HG03457 (cell line): Measurements from ENCODE around the gene FLVCR2.

Experiments
- ATAC-seq: cut with Tn5 transposase; IDR thresholded peaks from one replicate; pipeline ENCODE4 v1.9.1; 2021; ENCODE audit warnings: moderate number of reproducible peaks; ENCODE audit not compliant: unreplicated experiment

Gene FLVCR2

DNA sequence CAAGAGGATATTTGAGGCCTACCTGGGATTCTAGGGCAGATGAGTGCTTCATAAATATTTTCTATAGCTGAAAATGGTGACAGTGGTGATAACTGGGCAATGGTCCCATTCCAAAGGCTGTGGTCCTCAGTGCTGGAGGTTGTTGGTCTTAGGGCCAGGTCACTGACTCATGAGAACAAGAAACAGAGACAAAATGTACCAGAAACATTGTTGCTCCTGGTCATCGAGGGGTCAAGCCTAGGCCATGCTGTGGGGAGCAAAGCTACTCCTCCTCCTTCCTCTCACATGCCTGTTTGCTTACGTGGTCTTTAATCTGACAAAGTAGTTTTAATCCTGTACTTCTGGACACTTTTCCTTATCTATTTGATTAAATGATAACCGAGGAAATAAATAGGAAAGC is 48.4 kb downstream of the FLVCR2 start:
- ATAC-seq: no peak

DNA sequence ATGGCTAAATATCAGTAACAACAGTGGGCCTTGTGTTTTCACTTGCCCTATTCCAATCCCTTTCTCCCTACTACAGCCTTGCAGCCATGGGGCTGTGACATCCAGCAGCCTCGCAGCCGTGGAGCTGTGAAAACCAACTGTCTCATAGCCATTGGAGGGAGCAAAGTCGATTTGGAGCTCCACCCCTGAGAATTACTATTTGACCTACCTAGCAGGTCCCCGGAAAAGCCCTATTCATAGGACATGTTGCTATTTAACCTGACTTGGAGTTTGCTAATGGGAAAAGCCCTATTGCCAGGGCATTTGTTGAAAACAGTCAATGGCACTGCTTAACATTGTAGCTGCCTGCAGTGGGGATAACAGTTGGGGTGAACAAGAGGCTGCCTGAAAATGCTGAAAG is 49.0 kb downstream of the FLVCR2 start:
- no peak for ATAC-seq

DNA sequence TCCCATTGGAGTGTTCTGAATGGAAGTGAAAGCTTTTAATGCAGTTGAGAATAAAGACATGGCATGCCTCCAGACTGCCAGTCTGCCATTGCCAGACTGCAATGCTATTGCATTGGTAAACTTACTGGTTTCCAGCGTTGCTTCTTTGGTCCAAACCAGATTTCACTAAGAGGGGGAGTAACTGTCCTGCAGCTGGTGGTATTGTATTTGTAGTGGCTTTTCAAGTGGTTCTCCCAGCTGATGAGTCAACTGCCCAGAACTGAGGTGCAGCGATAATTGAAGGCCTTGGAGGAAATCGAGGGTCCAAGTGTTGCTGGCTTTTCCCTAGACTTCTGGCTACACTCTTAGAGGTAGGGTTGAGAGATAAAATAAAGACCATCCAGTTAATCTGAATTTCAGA is 50.4 kb downstream of the FLVCR2 start:
- ATAC-seq: no peak

DNA sequence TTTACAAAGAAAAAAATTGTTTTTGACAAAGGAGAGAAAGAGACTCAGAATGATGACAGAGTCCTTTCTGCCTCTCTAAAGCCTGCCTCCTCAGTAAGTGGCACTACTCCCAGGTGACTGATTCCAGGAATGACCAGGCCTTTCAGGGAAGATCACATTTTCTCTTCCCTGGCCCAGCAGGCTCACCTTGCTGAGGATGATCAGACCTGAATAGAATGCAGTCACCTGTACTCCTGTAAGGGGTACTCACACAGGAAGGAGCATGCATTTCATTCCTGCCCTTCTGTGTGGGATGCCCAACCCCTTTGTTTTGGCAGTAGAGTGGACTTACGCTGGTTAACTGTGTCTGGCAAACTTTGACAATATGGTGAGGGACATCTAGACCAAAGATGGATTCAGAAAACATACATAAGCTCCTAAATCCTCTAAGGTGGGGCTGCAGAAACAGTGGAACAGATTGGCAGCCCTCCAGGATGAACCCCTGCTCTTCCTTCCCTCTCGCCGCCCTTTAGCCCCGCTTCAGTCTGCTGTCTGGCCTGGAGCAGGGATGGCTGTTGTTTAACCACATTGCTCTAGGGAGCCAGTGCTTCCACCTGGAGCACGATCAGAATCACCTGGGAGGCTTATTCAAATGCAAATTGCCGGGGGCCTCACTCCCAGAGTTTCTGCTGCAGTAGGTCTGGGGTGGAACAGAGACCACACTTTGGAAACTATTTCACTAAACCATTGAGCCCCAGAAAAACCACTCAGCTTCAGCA is 52.5 kb downstream of the FLVCR2 start:
- no peak for ATAC-seq

DNA sequence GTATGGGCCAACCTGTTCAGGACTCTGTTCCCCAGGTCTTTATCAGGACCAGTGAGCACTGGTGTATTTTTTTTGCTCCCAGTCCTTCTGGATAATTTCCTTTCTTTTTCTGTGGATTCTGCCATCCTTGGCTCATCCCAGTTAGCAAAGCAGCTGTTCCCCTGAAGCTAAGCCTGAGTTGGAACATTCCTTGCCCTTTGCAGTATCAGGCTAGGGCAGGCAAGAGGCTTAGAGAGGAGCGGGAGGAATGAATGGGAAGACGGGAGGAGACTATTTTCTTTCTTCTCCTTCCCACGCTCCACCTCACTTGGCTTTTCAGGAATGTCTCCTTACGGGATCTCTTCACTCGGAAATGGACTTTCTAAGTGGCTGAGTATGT is 53.0 kb downstream of the FLVCR2 start:
- ATAC-seq: no peak

DNA sequence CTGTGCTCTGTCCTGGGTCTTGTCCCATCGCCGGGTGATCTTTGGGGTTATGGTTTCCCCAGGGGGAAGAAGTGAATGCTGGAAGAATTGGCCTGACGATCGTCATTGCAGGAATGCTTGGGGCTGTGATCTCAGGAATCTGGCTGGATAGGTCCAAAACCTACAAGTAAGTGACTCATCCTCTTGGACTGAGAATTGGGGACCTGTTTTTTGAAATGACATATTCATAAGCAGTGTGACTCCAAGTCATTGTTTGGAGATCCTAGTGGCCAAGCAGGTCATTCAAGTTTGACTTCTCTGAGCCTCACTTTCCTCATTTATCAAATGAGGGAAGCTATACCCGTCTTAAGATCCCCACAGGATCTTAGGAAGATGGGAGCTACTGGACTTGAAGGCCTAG is 56.4 kb downstream of the FLVCR2 start:
- no peak for ATAC-seq

DNA sequence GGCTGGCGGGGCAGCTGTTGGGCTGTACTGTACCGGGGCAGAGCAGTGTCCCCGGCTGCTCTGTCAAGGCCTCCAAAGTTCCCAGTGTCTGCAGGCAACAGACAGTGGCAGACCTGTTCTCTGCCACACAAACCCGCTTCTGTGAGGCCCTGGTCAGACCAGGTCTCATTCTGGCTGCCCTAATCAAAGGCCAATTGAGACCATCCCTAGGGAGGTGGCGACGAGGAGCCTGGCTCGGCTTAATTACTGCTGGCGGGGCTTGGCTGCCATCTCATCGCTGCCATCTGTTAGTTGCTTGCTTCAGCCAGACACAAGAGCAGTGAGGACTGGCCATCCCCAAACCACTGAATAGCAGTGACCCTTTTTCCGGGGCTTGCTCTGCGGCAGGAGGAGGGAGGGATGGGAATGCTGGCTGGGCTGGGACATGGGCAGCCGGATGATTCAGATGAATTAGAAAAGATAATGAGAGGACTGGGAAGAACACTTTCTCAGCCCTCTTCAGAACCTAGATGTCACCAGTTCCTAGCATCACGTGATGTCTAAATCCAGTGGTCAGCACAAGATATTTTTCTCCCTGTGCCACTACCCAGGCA is 57.8 kb downstream of the FLVCR2 start:
- no peak for ATAC-seq

DNA sequence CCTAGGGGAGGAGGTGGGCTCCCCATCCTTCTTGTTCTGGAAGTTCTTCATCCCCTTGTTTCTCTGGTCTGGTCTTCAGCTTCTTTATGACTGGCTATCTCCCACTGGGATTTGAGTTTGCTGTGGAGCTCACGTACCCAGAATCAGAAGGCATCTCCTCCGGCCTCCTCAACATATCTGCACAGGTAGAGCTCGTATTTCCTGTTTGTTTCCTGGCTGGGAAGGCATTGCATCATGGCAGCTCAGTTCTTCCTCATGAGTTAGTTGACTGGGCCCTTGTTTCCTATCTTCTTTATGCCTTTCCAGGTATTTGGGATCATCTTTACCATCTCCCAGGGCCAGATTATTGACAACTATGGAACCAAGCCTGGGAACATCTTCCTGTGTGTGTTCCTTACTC is 62.5 kb downstream of the FLVCR2 start:
- ATAC-seq: no peak

DNA sequence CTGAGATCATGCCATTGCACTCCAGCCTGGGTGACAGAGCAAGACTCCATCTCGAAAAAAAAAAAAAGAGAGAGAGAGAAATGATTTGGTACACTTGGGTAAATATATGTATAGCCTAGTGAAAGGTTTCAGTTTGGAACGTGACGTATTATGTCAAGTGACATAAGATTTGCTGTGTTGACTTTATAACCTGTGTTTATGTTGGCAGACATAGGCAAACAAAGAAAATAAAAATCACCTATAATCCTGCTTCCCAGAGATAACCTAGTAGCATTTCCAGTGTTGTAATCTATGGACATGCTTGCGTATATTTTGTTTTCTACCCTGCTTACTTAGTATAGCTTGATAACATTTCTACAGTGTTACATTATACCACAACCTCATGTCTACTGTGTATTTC is 65.6 kb downstream of the FLVCR2 start:
- ATAC-seq: no peak

DNA sequence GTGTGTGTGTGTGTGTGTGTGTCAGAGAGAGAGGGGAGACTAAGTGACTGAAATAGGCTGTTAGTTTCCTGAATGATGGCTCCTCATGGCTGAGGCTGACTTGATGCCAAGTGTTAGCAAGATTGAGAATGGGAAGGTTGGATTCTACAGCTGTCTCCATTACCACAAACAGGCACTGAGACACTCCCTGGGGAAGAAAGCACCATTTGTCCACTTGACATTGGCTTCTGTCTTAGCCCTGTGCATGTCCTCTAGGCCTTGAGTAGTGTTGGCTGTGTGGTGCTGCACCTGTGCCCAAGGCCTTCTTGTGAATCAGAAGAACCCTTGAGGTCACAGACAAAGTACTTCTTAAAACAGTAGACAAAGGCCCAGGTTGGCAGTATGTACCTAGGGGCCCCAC is 66.6 kb downstream of the FLVCR2 start:
- ATAC-seq: no peak

DNA sequence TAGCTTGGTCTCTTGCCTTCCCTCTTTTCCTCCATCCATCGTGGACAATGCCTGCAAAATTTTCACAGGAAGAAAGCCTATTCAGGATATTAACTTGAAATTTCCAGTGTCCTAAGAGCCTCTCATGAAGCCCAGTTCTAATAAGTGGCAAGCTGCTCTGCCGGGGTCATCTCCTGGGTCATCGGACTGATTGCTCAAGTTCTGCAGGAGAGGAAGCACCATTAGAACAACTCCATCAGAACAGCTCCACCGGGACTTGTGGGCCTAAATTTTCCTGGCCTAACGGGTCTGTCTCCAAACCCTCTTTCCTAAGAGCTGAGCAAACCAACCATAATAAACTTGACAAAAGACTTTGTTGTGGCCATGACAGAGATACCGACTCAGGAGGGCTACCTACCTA is 68.3 kb downstream of the FLVCR2 start:
- ATAC-seq: no peak

DNA sequence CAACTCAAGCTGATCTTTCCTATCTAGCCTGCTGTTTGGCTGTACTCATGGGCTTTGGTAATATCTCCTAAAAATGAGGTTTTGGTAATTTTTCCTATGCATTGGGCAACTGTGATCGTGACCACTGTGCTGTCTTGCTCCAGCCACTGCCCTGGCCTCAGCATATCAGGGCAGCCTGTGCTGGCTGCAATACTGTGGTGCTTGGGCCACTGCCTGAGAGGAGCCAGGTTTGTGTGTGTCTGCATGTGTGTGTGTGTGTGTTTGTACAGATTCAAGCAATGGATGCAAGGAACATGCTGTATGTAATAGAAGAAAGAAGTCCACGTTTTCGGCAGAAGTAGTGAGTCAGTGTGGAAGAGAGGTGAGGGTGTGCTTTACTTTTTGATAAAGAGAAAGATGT is 69.2 kb downstream of the FLVCR2 start:
- ATAC-seq: no peak

DNA sequence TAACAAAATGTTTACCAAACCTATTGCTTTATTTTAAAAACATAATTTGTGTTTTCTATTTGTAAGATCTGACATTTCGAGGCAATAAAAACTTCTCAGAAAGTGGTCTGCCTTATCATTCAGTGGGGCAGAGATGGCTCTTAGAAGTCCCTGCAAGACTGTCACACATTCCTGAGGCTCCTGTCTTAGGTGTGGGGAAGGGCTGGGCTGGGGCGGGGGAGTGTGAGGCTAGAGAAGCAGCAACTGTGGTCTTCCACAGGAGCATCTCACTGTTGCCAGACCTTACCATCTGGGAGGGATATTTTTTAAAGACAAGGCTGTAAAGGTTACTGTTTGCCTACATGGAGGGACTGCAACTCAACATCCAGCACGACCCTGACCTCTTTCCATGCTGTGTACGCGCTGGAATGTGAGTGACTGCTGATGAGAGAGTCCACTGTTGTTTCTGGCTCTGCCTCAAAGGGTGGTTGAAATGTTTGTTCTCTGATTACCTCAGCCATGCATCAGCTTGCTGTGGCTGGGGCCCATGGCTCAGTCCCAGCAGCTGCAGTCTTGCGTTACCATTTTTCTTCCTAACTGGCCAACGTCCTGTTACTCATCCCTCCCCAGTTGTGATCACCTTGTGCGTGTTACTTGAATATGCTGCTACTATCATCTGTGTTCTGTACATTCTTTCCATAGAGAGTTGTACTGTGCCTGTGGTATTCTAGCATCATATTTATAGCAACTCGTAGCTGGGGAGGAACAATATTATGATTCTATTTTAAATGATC is 69.8 kb downstream of the FLVCR2 start:
- ATAC-seq: no peak

DNA sequence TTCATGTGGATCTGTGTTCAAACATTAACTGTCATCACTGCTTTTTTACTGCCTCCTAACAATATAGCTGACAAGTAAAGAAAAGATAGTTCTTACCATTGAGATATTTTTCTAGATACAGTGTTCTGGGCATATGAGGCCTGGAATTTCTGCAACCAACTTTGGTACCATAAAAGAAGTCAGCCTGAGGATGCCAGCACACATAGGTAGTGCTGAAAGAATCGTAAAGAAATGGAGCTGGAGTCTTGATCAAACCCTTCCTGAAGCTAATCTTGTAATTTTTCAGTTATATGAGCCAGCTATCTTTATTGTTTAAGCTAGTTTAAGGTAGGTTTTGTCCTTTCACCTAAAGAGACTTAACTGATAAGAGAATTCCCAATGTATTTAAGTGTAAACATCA is 70.9 kb downstream of the FLVCR2 start:
- no peak for ATAC-seq

DNA sequence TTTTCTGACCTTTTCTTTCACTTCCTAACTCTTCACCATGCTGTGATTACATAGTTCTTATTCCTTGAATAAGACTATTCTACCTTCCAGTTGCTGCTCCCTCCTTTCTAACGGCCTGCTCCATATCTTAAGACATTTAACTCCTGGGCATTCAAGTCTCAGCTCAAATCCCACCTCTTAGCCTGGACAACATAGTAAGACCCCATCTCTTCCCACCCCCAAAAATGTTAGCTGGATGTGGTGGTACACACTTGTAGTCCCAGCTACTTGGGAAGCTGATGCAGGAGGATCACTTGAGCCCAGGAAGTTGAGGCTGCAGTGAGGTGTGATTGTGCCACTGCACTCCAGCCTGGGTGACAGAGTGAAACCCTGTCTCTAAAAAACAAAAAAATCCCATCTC is 71.4 kb downstream of the FLVCR2 start:
- no peak for ATAC-seq

DNA sequence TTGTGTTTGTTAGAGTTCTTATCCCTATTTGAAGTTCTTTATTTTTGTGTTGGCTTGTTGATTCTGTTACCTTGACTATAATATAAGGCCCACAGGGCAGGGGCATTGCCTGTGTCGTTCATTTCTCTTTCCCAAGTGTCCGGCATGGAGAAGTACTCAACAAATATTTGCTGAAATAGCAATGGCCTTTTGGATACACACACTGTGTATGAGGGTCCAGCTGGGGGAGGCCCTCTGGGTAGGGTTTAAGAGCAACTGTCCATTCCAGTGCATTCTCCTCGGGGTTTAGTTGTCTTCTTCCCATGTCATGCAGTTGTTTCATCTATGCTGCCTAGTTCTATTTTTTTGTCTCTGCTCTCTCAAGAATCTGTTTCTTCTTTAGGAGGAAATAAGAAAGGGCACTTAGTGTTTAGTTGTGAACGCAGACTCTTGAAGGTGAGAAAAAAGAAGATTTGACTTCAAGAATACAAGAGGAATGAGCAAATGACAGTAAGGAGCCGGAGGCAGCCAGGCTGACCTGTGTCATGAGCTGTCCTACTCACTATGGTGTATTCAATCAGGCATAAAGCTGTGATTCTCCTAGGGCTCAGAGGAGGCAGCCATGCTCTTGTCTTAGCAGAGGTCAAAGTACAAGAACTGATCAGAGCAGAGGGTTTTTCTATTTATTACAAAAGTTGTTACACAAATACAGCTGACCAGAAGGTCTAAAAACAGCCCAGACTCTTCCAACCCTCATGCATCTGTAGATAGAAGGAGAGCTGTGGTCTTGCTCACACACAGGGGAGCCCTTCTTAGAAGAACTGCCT is 72.0 kb downstream of the FLVCR2 start:
- ATAC-seq: no peak

DNA sequence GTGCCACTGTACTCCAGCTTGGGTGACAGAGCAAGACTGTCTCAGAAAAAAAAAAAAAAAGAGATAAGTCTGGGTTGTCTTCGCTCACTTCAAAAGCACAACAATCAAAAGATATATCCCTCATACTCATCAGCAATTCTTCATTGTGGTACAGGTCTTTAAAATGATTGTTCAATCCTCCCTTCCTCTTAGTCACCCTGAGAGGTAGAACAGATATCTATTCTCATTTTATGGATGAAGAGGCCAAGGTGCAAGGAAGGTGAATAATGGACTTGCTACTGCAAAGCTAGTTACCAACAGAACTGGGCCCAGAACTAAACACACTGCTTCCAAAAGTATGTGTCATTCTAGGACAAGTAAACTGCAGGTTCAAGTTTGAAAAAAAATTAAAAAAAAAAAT is 75.1 kb downstream of the FLVCR2 start:
- ATAC-seq: no peak

DNA sequence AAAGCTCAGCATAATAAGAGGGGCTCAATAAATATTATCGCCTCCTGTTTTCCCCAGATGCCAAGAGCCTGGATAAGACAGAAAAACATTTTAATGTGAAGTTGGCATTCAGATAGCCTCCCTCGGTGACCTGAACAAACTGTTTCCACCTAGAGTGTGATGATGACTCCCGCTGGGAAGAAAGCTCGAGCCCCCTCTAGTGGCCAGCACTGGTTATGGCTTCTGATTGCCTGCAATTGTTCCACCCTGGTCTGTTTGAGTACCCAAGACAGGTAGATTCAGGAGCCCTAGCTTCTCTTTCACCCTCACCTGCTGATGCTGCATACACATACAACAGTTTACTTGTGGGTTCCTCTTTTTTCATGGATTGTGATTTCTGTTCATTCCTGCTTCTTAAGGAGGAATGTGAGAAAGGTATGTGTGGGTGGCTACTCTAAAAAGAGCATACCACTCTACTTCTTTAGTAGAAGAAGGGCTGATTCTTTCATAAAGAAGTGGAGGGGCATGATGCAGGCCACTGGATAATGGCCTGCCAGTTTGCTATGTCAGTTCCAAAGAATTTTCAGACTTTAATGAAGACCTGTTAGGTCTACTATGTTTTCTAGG is 75.8 kb downstream of the FLVCR2 start:
- ATAC-seq: no peak

DNA sequence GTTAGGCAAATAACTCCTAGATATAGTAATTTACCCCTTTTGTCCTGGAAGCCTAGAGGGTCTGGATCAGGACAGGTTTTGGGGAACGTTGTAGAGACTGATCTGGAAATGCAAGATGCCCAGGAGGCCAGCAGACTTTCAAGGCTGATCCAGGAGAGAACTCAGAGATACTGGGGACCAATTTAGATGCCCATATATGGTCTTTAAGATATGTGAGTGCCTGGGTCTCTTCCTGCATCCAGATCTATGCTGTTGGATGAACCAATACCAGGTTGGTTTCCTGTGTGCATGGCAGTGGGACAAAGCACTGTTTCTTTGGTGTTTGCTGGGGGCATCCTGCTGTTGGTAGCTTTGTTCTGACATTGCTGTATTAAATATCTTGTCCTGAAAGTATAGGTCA is 76.8 kb downstream of the FLVCR2 start:
- ATAC-seq: no peak

DNA sequence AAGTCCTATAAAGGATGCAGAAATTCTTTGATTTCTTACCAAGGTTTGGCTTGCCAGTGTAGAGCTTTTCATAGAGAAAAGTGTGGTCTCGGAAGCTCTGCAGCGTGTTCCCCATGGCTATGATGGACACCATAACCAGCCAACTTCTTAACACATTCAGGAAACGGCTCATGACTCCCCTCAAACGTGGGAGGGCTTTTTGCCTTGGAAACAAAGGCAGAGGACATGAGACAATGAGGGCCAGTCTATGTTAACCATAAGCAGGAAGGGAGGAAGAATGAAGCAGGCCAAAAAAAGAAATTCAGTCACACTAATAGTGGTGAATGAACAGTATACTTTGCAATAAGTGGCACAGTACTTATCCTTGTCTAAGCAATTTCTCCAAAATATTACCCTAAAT is 78.9 kb downstream of the FLVCR2 start:
- no peak for ATAC-seq

DNA sequence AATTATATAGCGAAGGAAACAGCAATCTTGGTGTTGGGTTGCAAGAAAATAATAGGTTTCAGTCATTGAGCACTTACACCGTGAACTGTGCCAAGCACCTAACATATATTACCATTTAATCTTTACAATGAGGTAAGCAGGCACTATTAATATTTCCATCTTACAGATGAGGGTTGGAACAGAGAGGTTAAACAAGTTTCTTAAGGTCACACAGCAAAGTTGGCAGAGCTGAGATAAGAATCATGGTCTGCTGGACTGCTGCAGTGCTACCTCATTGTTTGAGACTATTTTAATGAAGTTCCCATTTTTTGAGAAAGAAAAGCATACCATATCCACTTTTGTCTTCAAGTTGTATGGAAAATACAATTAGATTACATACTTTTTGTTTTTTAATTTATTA is 80.5 kb downstream of the FLVCR2 start:
- no peak for ATAC-seq
